Esophagus squamous epithelium (tissue), 4 donors: ENCODE results near the gene ADTRP.

Source experiments
- CTCF ChIP-seq, 6 experiments: fragments of 450-650 bp in 4 of 6; fragments of 200-600 bp in 2 of 6; sonication (generic) in 2 of 6; IDR thresholded peaks; one replicate each; pipeline ENCODE4 v1.5.1; 2016 to 2019; ENCODE audit warnings: antibody characterized with exemption in 6 of 6, mild to moderate bottlenecking in 4 of 6, moderate library complexity in 4 of 6
- POLR2A ChIP-seq, 4 donors: fragments of 450-650 bp; IDR thresholded peaks; one replicate each; pipeline ENCODE4 v1.6.1; 2017; ENCODE audit warnings: antibody characterized with exemption in 4 of 4, mild to moderate bottlenecking in 4 of 4, moderate library complexity in 3 of 4

- peak in 1 of 4 donors; percentile 29 for TF ChIP-seq POLR2A (IDR thresholded peaks at IDR 0.05)
- no peak for TF ChIP-seq CTCF (IDR thresholded peaks at IDR 0.05)
These were observed 7.8 kb downstream of the ADTRP start for GRCh38 chr6:11770546-11771466.
